CD4-positive, alpha-beta T cell treated with Interleukin-4 for 4 hours (primary cell): ENCODE measurements around the gene NVL.

Experiments
- DNase-seq: peaks from one replicate; pipeline ENCODE4 v3.0.0-alpha.2; 2020

Gene NVL

GRCh38 chr1:224192082-224192788, 137.7 kb downstream of the NVL start:
- no peak for DNase-seq

- DNase-seq = no peak
Observed at GRCh38 chr1:224189561-224189960, 140.4 kb downstream of the NVL start.

GRCh38 chr1:224188286-224188685, 141.7 kb downstream of the NVL start:
- no peak for DNase-seq

GRCh38 chr1:224185208-224185607, 144.8 kb downstream of the NVL start:
- DNase-seq = no peak

GRCh38 chr1:224183591-224184312, 146.2 kb downstream of the NVL start:
- peak; percentile 55 for DNase-seq

GRCh38 chr1:224182866-224183590, 146.9 kb downstream of the NVL start, which contains the start of gene DEGS1:
DEGS1 (plus strand) TSS chr1:224183240; CDS start chr1:224183337, 97 bp downstream.
- DNase-seq = peak; percentile 73

- DNase-seq = peak; percentile 86
Observed at GRCh38 chr1:224182057-224182865, 147.7 kb downstream of the NVL start.

GRCh38 chr1:224181453-224181810, 148.5 kb downstream of the NVL start:
- DNase-seq = no peak

GRCh38 chr1:224180783-224181452, 149.1 kb downstream of the NVL start:
- no peak for DNase-seq

GRCh38 chr1:224178894-224179293, 151.1 kb downstream of the NVL start:
- no peak for DNase-seq

GRCh38 chr1:224177356-224177999, 152.5 kb downstream of the NVL start:
- DNase-seq = no peak
